ENCODE measurements around the gene BPIFA2. TPM values are rescaled to one million over a fixed set of nuclear protein-coding genes. Genes with fewer than 3 reads are reported as not detected.

The BPIFA2 gene
- total and polyA plus RNA-seq, 9 of the 15 experiments (the other 6 are each of a cell fraction or from before 2014, with no cell fraction given), result not detected

GRCh38 chr20:33127422-33128097 lies 40.4 kb upstream of the BPIFA2 start:
- Histone ChIP-seq H2AFZ (ENCODE audit: low read depth, low read length) (no peak overlapping the region), H3K9ac (ENCODE audit: insufficient read depth in 1 of 2, low read depth in 2 of 2, low read length in 2 of 2) (no peak overlapping the region), H3K9me1 (ENCODE audit: control insufficient read depth, insufficient read depth, low read length) (peaks cover 2% of the 10 kb centered on the region), H3K79me2 (ENCODE audit: control insufficient read depth, insufficient read depth, low read length) (no peaks in the 10 kb centered on the region), H3K4me1 (replicated peaks in 1 of 2; ENCODE audit: control insufficient read depth in 2 of 2, insufficient read depth in 2 of 2, low read length in 2 of 2) (no peaks in the 10 kb centered on the region), H3K4me2 (ENCODE audit: insufficient read depth, low read length) (no peak overlapping the region), H3K27me3 (ENCODE audit: control insufficient read depth in 2 of 2, insufficient read depth in 2 of 2, low read length in 2 of 2) (peaks cover 5 to 28% of the 10 kb centered on the region in 2 experiments; a peak in 3 of 5 replicates), H4K20me1 (replicated peaks; ENCODE audit: control insufficient read depth, insufficient read depth, low read length) (no peaks in the 10 kb centered on the region), H3K9me3 (replicated peaks; ENCODE audit: control insufficient read depth, insufficient read depth, low read depth, low read length) (no peaks in the 10 kb centered on the region), H3K4me3 (no peak overlapping the region), H3K27ac (ENCODE audit: extremely low read depth, low read depth, low read length) (no peak overlapping the region), H3K36me3 (ENCODE audit: control insufficient read depth, insufficient read depth, low read length) (no peaks in the 10 kb centered on the region)
- 0% methylated on average over 4 of the region's 4 CpGs for WGBS (ENCODE audit: insufficient coverage, low coverage, missing lambda C conversion rate)
- CTCF ChIA-PET (ENCODE audit: low intra/inter-chr PET ratio), result no interaction called here
- DNase-seq (ENCODE audit: extremely low read depth in 1 of 4, low spot score in 3 of 4) (no peak), ATAC-seq (no peak), FAIRE-seq (no peak)
- POLR2A ChIA-PET, result interaction anchor here (0.8 kb wide), 1 partner anchor 9 kb away, joined by 3 read pairs; no protein-coding TSS in a partner anchor
- 0 out of 2 replicates have a peak, but pooled peaks have one; percentile 20 for TF ChIP-seq CEBPB (tag; IDR thresholded peaks at IDR 0.05)
- no peak for TF ChIP-seq SUPT5H (IDR thresholded peaks at IDR 0.05)
- intact Hi-C loops (cut with micrococcal nuclease) (no loop called here), in situ Hi-C loops (cut with MboI) (no loop called here)
- no TSS peak for BruUV-seq (replicated peaks)

- Histone ChIP-seq H3K9me1 (ENCODE audit: control insufficient read depth, insufficient read depth, low read length) (peaks cover 2% of the 10 kb centered on the region), H2AFZ (ENCODE audit: low read depth, low read length) (no peak overlapping the region), H3K9me3 (replicated peaks; ENCODE audit: control insufficient read depth, insufficient read depth, low read depth, low read length) (no peaks in the 10 kb centered on the region), H3K27me3 (ENCODE audit: control insufficient read depth in 2 of 2, insufficient read depth in 2 of 2, low read length in 2 of 2) (peaks cover 8 to 33% of the 10 kb centered on the region in 2 experiments), H3K36me3 (ENCODE audit: control insufficient read depth, insufficient read depth, low read length) (no peaks in the 10 kb centered on the region), H3K4me2 (ENCODE audit: insufficient read depth, low read length) (no peak overlapping the region), H3K4me1 (replicated peaks in 1 of 2; ENCODE audit: control insufficient read depth in 2 of 2, insufficient read depth in 2 of 2, low read length in 2 of 2) (no peaks in the 10 kb centered on the region), H4K20me1 (replicated peaks; ENCODE audit: control insufficient read depth, insufficient read depth, low read length) (no peaks in the 10 kb centered on the region), H3K27ac (ENCODE audit: extremely low read depth, low read depth, low read length) (no peak overlapping the region), H3K79me2 (ENCODE audit: control insufficient read depth, insufficient read depth, low read length) (no peaks in the 10 kb centered on the region), H3K9ac (ENCODE audit: insufficient read depth in 1 of 2, low read depth in 2 of 2, low read length in 2 of 2) (no peak overlapping the region), H3K4me3 (no peak overlapping the region)
- ChIA-PET POLR2A (no interaction called here), CTCF (ENCODE audit: low intra/inter-chr PET ratio) (no interaction called here)
- DNase-seq (ENCODE audit: extremely low read depth in 1 of 4, low spot score in 3 of 4), result no peak
- FAIRE-seq, result no peak
- in situ Hi-C loops (cut with MboI), result no loop called here
- intact Hi-C loops (cut with micrococcal nuclease), result no loop called here
- no TSS peak for BruUV-seq (replicated peaks)
- WGBS (ENCODE audit: insufficient coverage, low coverage, missing lambda C conversion rate), result 1% methylated on average over 9 of the region's 9 CpGs
- ATAC-seq, result no peak
- TF ChIP-seq HOXB6 (CRISPR knock-in tag; IDR thresholded peaks at IDR 0.05; ENCODE audit: borderline replicate concordance), result no peak
- TF ChIP-seq NFYB (IDR thresholded peaks at IDR 0.05; ENCODE audit: extremely low read depth, insufficient read length), result no peak
- no peak for TF ChIP-seq ZNF639 (CRISPR knock-in tag; conservative IDR thresholded peaks at IDR 0.05 in 1 of 2, IDR thresholded peaks at IDR 0.05 in 1 of 2)
- no peak for TF ChIP-seq PRPF4 (IDR thresholded peaks at IDR 0.05; ENCODE audit: insufficient read depth, low read depth, low read length, poor library complexity, severe bottlenecking)
- no peak for TF ChIP-seq PBX2 (CRISPR knock-in tag; IDR thresholded peaks at IDR 0.05; ENCODE audit: low read depth)
- no peak for TF ChIP-seq PBX2 (tag; conservative IDR thresholded peaks at IDR 0.05; ENCODE audit: low read depth)
- TF ChIP-seq CHCHD3 (CRISPR knock-in tag; IDR thresholded peaks at IDR 0.05), result no peak
- TF ChIP-seq ZNF79 (CRISPR knock-in tag; IDR thresholded peaks at IDR 0.05; ENCODE audit: low read depth), result no peak
- TF ChIP-seq BACH1 (tag; IDR thresholded peaks at IDR 0.05), result no peak
Measured at GRCh38 chr20:33130568-33131061, 37.3 kb upstream of the BPIFA2 start.
